Activated CD8-positive, alpha-beta memory T cell treated with anti-CD3 and anti-CD28 coated beads for 4 hours (primary cell): ENCODE measurements around the gene NOTCH2.
A peak's percentile ranks its signal among the peaks of the same experiment; 100 is the strongest.

ENCODE experiments used
- DNase-seq, 2 donors: peaks; one replicate each; pipeline ENCODE4 v3.0.0-alpha.2; 2020; ENCODE audit warnings: low read depth in 2 of 2

The NOTCH2 gene

GRCh38 chr1:119906927-119907652 lies 162.4 kb downstream of the NOTCH2 start:
- no peak for DNase-seq

GRCh38 chr1:119903443-119903835 lies 166.0 kb downstream of the NOTCH2 start:
- DNase-seq, result no peak

DNA sequence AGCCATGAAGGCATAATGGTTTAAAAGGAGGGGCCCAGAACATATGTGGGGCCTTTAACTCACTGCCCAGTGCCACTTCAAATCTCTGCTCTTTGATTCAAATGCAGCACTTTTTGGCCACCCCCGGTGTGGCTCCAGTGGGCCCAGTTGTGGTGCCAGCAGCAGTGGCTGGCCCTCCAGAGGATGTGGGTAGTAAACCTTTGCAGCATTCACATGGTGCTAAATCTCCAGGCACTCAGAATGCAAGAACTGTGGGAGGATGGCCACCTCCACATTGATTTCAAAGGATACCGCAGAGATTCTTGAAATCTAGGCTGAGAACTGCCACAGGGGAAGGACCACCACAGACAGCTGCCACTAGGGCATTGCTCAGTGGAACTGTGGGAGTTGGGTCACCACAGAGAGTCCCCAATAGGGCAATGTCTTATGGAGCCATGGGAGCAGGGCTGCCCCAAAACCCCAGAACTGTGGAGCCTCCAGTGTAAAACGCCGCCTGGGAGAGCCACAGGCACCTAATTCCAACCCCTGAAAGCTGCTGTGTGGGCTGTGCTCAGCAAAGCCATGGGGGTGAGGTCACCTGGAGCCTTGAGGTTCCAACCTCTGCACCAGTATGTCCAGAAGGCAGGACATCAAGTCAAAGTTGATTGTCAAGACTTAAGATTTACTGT lies 166.6 kb downstream of the NOTCH2 start:
- no peak for DNase-seq

DNA sequence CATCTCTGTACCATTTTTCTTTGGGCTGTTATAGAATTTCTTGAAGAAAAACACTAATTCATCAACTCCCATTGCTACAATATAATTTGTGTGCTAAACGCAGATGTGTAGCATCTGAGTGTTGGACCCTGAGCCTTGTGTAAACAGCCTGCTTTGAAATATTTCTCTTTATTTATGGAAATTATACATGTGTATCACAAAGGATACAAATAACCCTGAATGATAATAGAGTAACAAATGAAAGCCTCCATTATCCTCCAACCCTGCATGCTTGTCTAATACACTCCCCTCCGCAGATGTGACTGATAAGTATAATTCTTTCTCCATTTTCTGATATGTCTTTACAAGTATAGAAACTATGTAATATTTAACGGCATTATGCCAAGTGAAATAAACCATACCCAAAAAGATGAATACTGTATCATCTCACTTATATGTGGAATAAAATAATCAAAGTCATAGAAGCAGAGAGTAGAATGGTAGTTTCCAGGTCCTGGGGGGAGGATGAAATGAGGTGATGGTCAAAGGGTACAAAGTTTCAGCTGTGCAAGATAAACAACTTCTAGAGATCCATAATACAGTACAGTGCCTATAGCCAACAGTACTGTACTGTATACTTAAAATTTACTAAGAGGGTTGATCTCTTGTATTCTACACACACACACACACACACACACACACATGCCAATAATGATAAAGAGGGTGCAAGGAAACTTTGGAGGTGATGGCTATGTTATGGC lies 170.3 kb downstream of the NOTCH2 start:
- no peak for DNase-seq

- no peak for DNase-seq
Observed at GRCh38 chr1:119898530-119898929, 170.9 kb downstream of the NOTCH2 start.

DNA sequence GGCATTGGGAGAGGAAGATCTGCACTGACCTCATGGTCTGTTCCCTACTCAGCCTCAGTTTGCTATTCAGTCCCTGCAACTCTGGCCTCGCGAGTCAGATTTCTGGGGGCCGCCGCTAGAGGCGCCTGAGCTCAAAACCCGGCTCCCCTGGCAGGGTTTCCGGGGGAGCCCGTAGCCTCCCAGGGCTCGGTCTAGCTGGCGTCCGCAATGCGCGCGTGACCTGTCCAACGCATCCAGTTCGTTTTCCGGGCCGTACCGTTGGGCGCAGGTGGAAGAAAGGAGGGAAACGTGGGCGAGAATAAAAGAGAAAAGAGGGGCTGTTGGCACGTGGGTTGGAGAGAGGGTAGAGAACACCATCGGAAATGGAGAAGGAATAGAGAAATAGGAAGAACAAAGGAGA lies 173.2 kb downstream of the NOTCH2 start, which contains the start of gene ADAM30:
ADAM30 (minus strand) TSS at position 213 of the 400 bp plus-strand sequence; CDS start at position 34, 179 bp downstream.
- DNase-seq, result no peak

DNA sequence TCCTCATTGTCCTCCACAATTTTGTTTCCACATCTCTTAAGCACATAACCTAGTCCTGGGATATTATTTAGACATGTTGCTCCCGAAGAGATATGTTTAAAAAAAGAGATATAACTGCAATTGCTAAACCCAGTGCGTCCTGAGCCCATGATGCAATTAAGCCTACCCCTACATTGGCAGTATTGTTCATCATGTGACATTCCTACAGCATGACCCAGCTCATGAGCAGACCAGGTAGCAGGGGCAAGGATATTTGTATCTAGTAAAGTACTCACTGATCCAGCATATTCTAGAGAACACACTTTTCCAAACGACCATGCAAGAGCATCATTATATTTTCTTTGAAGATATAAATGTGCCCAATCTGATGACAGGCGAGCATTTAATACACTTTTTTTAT lies 174.4 kb downstream of the NOTCH2 start:
- no peak for DNase-seq

DNA sequence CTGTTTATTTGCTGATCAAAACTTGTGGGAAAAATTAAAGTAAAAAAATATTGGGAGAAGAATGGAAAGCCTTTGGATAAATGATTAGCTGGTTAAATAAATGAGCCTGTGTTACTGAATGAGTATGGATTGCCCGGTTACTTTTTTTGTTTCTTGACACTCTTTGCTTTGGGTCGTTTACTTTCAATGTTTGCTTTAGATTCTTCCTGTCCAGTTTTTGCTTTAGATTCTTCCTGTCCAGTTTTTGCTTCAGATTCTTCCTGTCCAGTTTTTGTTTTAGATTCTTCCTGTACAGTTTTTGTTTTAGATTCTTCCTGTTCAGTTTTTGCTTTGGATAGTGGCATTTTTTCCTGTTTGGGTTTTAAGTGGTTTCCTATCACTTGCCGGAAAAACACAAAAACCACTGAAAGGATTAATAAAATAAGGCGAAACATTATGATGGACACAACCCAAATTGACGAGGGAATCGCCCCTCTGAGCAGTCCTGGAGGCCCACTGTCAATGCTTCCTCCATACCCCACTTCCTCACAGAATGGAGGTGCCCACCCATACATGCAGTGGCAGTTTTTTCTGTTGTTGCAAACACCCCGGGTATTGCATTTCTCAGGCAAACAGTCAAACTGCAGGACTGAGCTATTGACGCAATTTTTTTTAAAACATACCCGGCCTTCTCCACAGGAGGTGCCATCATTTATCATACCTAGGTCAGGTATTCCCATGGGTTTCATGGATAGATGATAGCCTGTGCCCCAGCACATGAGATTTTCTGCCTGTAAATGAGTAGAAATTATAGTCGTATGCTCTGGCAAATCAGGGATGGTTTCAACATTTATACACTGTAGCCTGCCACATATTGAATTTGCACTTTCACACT lies 175.4 kb downstream of the NOTCH2 start:
- DNase-seq, result no peak

- no peak for DNase-seq
Observed at GRCh38 chr1:119893238-119893791, 176.1 kb downstream of the NOTCH2 start.

DNA sequence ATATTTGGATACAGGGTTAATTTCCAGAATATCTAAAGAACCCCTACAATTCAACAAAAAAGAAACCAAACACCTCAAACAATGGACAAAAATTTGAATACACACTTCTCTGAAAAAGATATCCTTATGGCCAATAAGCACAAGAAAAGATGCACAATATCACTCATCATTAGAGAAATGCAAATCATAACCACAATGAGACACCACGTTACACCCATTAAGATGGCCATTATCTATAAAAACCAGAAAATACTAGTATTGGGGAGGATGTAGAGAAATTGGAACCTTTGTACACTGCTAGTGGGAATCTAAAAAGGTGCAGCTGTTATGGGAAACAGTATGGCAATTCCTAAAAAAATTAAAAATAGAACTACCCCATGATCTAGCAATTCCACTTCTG lies 178.1 kb downstream of the NOTCH2 start:
- no peak for DNase-seq

DNA sequence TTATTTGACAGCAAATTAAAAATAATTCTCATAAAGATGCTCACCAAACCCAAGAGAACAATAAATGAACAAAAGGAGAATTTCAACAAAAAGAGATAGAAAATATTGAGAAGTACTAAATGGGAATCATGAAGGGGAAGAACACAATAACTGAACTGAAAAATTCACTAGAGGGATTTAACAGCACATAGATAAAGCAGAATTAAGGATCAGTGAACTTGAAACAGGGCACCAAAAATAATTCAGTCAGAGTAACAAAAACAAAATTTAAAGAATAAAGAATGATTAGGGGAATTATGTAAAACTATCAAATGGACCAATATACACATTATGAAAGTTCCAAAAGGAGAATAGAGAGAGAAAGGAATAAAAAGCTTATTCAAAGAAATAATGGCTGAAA lies 181.0 kb downstream of the NOTCH2 start:
- no peak for DNase-seq

DNA sequence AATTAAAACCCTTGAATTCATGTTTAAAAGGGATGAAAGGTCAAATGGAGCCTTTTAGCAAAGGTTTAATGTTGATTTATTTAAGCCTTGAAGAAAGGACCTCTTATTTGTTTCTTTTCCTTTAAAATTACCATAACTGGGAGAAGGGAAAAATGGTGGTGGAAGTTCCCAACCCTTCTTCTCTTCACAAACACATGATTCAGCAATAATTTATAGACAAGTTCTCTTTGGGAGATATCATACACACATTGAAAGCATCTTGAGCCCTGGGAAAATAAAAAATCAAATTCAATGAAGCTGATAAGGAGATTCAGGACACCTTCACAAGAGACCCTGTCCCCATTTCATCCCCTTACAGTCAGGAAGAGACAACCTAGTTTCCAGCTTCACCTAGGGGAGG lies 182.0 kb downstream of the NOTCH2 start:
- DNase-seq, result no peak

DNA sequence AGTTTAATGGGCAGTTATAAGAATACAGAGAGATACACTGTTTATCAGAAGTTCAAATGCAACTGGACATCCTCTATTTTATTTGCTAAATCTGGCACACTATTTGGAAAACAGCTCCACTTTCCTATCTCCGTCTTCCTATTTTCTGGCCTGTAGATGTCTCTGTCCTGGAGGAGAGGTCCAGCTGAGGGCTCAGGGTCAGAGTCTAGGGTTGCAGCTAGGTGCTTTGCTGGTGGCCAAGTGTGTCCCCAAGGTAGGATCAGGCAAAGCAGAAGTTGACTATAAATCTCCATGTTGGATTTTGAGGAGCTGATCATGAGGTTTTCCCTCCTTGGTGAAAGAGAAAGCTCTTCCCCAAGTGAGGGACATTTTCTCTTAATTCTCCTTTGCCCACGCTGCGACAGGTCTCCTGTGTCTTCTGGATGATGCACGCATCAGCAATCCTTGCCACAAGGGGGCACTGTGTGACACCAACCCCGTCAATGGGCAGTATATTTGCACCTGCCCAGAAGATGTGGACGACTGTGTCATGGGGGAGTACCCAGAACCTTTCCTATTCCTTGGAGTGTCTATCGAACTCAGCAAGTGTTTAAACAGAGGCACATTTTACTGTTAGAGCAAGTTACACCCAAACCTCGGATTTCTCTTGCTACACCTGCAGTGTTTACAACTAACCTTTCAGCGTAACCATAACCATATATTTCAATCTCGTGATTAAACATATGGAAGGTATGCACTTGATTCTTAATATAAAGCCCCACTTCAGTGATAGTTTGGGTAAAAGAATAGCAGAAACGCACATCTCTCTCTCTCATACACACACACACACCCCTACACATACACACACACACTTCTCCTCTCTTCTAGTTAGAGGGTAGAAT lies 183.3 kb downstream of the NOTCH2 start:
- DNase-seq, result peak; percentile 9 to 19

- no peak for DNase-seq
Observed at GRCh38 chr1:119884711-119885110, 184.8 kb downstream of the NOTCH2 start.

DNA sequence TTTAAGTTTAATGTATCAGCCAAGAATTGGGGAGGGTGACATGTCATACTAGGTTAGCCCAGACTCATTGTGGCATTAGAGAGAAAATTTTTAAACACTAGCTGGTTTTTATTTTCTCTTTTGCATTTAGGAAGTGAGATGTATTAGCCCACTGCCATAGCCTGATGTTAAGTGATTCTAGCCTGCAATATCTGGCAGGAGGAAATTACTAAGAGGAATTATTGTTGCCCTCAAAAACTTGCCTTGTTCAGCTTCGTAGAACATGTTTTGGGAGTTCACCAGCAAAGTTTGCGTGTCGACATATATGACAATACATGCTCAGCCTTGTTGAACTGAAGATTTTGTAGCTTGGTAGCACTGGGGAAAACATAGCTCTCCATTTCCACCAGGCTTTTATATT lies 185.6 kb downstream of the NOTCH2 start:
- DNase-seq, result no peak

DNA sequence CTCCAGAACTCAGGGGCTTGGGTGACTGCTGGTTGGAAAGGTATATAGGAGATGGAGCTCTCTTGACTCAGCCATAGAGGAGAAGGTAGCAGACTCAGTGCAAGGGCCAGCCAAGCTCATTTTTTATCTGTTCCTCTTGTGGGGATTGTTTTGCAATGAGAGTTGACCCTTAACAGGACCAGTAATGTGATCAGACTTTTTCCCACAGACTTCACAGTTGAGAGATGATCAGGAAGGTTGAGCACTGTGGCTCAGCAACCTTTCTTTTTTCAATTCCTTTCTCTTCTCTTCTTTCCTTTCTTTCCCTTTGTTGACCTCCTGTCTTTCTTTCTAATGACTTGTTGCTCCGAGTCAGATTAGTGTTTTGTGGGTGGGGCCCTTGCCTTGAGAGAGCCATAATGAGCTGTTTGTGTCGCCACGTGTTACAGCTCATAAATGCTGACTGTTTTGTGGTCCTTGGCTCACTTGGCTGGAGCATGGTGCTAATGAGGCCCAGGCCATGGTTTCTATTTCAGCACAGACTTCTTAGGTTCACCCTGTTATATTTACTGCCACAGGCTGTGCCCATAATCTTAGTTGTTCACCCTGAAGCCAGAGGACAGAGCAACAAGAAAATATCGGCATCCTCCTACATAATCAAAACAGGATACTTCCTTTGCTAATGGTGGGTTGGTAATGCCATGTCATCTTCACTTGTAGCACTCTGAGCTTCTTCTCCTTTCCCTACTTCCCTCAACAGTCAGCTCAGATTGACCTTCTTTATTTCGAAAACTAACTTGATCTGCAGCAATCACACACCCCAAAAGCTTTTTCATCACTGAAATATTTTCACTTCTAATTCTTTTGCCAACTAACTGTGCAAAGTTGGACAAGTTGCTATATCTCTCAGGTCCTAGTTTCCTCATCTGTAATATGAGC lies 187.1 kb downstream of the NOTCH2 start:
- DNase-seq, result no peak

DNA sequence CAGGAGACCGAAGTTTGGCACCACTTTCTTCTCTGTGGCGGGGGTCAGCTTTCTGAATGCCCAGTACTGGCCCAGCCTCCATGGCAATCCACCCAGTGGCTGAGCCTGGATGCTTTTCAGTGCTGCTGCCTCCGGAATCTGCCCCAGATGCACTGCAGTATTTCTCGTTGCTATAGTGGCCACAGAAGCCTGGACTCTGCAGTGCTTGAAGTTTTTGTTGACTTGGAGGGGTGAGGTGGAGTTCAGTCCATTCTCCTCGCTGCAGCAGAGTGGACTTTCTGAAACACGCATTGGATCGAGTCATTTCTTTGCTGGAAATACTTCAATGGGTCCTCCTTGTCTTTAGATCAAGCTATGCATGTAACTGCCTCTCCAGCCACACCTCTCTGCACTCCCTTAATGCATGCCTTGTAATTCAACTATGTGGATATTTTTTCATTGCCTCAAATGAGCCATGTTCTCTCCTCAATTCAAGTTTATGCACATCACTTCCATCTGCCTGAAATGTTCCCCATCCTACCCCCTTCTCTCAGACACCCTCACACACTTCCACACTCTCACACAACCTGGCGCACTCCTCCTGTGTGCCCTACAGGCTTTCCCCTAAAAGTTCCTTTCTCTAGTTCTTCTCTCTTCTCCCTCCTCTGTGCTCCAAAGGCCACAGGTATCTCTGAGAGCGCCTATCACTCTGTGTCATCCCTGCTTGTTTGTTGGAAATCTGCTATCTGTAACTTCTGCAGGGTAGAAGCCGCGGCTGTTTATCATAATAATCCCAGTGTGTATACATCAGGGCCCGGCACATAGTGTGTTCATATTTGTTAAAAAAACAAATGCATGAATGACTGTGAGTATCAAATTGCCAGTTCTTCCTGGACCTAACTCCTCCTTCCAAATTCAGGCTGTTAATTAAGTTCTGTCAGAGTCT lies 189.7 kb downstream of the NOTCH2 start:
- DNase-seq, result no peak

DNA sequence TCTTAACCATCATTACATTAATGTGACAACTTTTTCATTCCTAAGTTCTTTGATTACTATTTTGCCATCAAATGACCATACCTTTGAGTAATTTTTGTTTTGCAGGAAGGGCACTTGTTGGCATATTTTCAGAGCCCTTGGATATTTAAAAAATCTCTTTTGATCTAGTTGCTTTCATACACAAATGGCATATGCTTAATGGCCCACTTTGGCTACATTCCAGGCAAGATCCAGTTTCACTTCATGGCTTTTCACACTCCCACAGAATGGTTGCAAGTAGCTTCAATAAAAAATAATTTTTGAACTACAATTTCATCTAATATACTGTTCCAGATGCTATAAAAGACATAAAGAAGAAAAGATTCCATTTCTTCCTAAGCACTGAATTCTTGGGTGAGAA lies 191.3 kb downstream of the NOTCH2 start:
- DNase-seq, result no peak
